GM19372 (cell line): ENCODE measurements around the gene ADORA2B.

Experiments
- ATAC-seq: cut with Tn5 transposase; IDR thresholded peaks from one replicate; pipeline ENCODE4 v1.9.1; 2021; ENCODE audit warnings: mild to moderate bottlenecking, low read depth, moderate library complexity; ENCODE audit not compliant: unreplicated experiment

ADORA2B gene

GRCh38 chr17:15952048-15952532 lies 7.2 kb downstream of the ADORA2B start:
- no peak for ATAC-seq

DNA sequence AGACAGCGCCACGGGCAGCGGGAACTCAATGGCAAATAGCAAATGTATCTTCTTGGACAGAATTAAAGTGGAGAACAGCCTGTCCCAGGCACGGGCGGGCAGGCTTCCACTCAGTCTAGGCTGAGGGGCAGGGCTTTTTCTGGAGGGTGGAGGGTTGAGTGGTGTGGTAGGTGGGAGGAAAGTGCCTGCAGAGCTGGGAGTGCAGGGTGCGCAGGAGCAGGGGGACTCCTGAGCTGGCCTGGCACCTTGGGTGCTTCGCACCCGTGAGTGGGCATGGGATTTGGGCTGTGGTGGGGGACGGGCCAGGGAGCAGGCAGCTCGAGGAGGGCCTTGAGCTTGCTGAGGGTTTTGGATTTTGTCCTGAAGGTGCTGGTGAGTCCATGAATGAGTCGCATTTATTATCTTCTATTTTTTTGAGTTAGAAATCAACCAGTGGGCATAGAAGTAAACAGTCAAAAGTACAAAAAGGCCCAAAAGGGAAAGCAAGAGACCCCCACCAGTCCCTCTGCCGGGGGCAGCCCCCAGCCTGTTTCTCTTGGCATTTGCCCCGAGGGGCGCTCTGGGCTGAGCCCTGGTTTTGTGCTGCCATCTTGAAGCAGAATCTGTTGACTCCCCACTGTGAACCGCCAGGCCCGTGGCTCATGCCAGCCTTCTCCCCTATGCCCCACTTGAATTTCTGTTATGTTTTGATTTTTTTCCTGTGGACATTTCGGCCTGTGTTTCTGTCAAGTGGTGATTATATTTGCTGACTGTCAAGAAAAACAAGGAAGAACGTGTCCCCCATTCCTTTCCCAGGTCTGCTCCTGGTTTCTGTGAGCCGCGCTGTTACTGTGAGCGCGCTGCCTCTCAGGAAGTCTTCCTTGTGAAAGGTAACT lies 8.2 kb downstream of the ADORA2B start:
- ATAC-seq: no peak

- no peak for ATAC-seq
Measured at GRCh38 chr17:15954222-15954621, 9.3 kb downstream of the ADORA2B start.

- no peak for ATAC-seq
Measured at GRCh38 chr17:15955793-15956541, 11.0 kb downstream of the ADORA2B start.

- no peak for ATAC-seq
Measured at GRCh38 chr17:15957206-15957605, 12.3 kb downstream of the ADORA2B start.

- ATAC-seq: no peak
Measured at GRCh38 chr17:15957608-15958307, 12.8 kb downstream of the ADORA2B start.

GRCh38 chr17:15958484-15958854 lies 13.5 kb downstream of the ADORA2B start:
- ATAC-seq: no peak

DNA sequence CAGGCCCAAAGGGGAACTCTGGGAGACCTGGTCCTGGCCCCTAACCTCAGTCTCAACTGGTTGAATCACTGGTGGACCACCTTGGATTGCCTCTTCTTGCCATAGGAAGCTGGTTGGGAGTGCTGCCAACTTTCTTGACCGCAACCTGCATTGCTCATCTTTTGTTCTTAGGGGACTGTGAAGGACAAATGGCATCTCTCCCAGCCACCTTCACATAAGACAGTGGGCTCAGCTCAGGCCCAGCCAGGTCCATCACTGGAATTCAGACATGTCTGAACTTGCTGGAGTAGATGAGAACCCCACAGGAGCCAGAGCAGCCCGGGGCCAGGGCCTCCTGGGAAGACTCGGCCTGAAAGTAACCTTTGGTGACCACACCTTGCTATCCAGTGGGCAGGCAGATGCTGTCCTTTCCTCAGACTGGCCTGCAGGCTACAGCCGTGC lies 18.8 kb downstream of the ADORA2B start:
- no peak for ATAC-seq

GRCh38 chr17:15965528-15965927 lies 20.6 kb downstream of the ADORA2B start:
- ATAC-seq: no peak

- no peak for ATAC-seq
Measured at GRCh38 chr17:15966183-15966878, 21.4 kb downstream of the ADORA2B start.

DNA sequence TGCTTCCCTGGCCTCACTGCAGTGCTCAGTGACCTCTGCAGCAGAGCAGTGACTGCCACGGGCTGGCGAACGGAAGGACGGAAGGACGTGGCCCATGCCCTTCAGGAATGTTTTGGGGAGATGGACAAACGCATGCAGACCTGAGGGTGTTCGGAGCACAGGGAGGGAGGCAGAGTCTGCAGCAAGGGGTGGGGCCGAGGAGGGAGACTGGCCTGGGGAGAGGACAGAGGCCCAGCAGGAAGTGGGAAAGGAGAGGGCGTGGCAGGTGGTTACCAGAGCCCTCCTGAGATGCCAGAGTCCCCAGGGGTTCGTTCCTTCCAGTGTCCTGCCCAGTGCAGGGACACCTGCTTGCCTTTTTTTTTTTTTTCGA lies 21.9 kb downstream of the ADORA2B start:
- no peak for ATAC-seq

DNA sequence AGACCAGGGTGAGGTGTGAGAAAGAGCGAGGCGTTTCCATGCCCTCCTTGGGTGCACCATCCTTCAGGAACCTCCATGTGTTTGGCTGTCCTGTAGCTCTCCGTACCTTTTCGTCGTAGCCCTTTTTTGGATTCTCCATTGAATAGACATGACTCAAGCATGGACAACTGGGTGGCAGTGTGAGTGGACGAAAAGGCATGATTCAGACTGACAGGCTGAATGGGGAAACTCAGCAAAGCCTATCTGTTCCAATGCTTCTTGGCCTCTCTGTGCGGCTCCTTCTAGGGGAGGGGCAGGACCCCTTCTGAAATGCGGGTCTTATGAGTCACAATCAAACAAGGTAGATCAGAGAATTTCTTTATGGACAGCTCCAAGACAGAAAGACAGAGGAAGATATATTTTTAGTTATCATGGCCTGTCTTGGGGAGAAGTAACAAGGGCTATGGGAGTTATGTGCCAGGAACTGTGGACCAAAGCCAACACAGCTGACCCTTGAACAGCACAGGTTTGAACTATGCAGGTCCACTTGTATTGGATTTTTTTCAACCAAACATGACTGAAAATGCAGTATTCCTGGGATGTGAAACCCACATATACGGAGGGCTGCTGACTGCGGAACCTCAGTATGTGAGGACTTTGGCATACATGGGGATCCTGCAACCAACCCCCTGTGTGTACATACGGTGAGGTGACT lies 22.9 kb downstream of the ADORA2B start:
- ATAC-seq: no peak

DNA sequence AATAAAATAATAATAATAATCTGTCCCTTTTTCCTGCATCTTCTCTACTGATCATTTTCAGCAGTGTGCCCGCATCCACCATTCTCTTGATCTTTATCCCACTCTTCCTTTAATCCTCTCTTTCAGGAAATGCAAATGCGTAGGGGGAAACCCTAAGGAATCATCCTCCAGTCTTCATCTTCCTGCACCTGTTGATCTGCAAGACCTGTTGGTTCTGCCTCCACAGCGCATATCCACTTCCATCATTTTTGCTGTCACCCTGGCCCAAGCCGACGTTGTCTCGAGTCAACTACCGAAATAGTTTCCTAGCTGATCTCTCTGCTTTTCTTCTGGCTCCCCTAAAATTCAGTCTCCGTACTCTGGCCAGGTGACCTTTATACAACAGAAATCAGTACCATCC lies 24.5 kb downstream of the ADORA2B start:
- no peak for ATAC-seq

GRCh38 chr17:15970500-15970899 lies 25.6 kb downstream of the ADORA2B start:
- no peak for ATAC-seq

- ATAC-seq: no peak
Measured at GRCh38 chr17:15971098-15971678, 26.3 kb downstream of the ADORA2B start.

DNA sequence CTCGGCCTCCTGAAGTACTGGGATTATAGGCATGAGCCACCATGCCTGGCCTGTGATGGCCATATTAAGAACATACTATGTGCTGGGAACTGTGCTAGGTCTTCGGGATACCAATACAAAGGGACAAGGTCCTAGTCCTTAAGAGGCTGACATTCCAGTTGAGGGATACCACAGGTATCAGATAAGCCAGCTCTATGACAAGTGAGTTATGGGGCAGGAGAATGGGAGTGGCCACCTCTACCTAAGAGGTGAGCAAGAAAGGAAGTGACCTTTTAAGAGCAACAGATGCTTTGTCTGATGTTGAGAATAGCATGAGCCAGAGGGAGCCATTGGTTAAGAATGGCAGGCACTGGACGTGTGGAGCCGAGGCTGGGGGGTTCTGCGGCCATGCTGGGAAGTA lies 27.0 kb downstream of the ADORA2B start:
- ATAC-seq: no peak

DNA sequence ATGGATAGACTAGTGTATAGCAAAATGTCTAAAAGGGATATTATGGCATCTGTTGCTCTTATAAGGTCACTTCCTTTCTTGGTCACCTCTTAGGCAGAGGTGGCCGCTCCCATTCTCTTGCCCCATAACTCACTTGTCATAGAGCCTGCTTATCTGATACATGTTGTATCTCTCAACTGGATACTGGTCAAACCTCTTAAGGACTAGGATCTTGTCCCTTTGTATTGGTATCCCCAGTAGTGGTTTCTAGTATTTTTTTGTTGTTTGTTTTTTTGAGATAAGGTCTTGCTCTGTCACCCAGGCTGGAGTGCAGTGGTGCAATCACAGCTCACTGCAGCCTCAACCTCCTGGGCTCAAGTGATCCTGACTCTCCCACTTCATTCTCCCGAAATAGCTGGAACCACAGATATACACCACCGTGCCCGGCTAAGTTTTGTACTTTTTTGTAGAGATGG lies 27.6 kb downstream of the ADORA2B start:
- no peak for ATAC-seq

DNA sequence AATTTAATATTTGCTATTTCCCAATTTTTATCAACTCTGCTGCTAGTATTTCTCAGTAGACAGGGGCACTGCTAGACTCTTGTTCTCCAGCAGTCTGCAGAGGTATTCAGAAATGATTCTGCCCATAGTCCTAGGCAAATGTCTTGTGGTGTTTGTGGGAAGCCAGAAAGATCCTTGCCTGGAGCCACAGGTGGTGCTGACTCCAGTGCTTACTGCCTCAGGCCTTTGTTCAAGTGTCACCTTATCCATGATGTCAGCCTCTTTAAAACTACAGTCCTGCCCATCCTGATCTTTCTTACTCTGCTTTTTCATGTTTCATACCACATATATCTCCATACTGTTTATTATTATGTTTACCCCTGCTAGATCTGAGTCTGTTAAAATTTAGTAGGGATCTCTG lies 28.1 kb downstream of the ADORA2B start:
- ATAC-seq: no peak

DNA sequence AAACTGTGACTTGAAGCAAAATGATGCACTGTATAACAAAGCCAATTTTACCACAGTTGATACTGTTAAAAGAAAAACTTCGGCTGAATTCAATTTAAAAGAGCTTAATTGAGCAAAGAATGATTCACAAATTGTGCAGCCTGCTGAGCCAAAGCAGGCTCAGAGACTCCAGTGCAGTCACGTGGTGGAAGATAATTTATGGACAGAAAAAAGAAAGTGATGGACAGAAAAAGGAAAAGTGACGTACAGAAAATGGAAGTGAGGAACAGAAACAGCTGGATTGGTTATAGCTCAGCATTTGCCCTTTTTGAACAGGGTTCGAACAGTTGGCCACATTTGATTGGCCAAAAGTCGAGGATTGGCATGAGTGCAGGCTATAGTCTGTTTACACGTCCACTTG lies 28.9 kb downstream of the ADORA2B start:
- no peak for ATAC-seq
